ENCODE results near the gene DLL3.

Gene DLL3

GRCh38 chr19:39497996-39498797, 550 bp upstream of the DLL3 start:
- no peak overlapping the region for H3K27ac Mint-ChIP-seq
- peaks cover under 1 to 4% of the 10 kb centered on the region in 2 donors for H3K36me3 Mint-ChIP-seq
- H3K27me3 Mint-ChIP-seq, result peaks cover 26 to 42% of the 10 kb centered on the region in 2 donors
- no peaks in the 10 kb centered on the region for H3K9me3 Mint-ChIP-seq
- DNase-seq, result no peak
- peak; percentile 59 for ATAC-seq (replicated peaks)
- peaks cover 20 to 29% of the 10 kb centered on the region in 2 donors for H3K4me1 Mint-ChIP-seq
- H3K4me3 Mint-ChIP-seq, result peak overlapping the region; percentile 54 to 66

- Mint-ChIP-seq H3K27ac (no peak overlapping the region), H3K36me3 (peaks cover 3 to 6% of the 10 kb centered on the region in 2 donors), H3K9me3 (peaks cover 0 to 2% of the 10 kb centered on the region in 2 donors), H3K4me3 (peak overlapping the region; percentile 62 to 66), H3K4me1 (peaks cover 25 to 36% of the 10 kb centered on the region in 2 donors), H3K27me3 (peaks cover 44 to 59% of the 10 kb centered on the region in 2 donors)
- no peak for DNase-seq
- no peak for ATAC-seq (replicated peaks)
Measured at GRCh38 chr19:39499932-39500331, 1.2 kb downstream of the DLL3 start.

- DNase-seq (no peak), ATAC-seq (replicated peaks) (no peak)
- H3K4me3 Mint-ChIP-seq, result peak overlapping the region in 1 of 2 donors; percentile 33
- peaks cover 0 to 2% of the 10 kb centered on the region in 2 donors for H3K9me3 Mint-ChIP-seq
- peaks cover 48 to 65% of the 10 kb centered on the region in 2 donors for H3K27me3 Mint-ChIP-seq
- H3K36me3 Mint-ChIP-seq, result peaks cover 3 to 6% of the 10 kb centered on the region in 2 donors
- no peak overlapping the region for H3K27ac Mint-ChIP-seq
- H3K4me1 Mint-ChIP-seq, result peaks cover 26 to 36% of the 10 kb centered on the region in 2 donors
Measured at GRCh38 chr19:39500543-39500942, 1.8 kb downstream of the DLL3 start.

DNA sequence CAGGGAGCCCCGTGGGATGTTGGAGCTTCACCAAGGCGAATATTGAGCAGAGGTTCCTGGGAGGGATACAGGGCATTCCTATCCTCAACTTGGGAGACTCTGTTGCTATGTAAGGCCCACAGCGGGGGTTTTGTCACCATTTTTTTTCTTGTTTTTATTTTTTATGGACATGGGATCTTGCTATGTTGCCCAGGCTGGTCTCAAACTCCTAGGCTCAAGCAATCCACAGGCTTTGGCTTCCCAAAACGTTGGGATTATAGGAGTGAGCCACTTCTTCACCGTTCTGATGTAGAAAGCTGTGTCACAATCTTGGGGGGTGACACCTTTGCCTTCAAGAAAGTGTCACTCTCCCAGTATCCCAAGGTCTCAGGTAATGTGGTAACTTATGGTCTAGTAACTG, 2.6 kb downstream of the DLL3 start:
- Mint-ChIP-seq H3K4me1 (peaks cover 29 to 39% of the 10 kb centered on the region in 2 donors), H3K27ac (no peak overlapping the region), H3K9me3 (peaks cover 1 to 2% of the 10 kb centered on the region in 2 donors), H3K4me3 (no peak overlapping the region), H3K36me3 (peaks cover 5 to 6% of the 10 kb centered on the region in 2 donors), H3K27me3 (peaks cover 51 to 69% of the 10 kb centered on the region in 2 donors)
- DNase-seq, result no peak
- ATAC-seq (replicated peaks), result no peak

DNA sequence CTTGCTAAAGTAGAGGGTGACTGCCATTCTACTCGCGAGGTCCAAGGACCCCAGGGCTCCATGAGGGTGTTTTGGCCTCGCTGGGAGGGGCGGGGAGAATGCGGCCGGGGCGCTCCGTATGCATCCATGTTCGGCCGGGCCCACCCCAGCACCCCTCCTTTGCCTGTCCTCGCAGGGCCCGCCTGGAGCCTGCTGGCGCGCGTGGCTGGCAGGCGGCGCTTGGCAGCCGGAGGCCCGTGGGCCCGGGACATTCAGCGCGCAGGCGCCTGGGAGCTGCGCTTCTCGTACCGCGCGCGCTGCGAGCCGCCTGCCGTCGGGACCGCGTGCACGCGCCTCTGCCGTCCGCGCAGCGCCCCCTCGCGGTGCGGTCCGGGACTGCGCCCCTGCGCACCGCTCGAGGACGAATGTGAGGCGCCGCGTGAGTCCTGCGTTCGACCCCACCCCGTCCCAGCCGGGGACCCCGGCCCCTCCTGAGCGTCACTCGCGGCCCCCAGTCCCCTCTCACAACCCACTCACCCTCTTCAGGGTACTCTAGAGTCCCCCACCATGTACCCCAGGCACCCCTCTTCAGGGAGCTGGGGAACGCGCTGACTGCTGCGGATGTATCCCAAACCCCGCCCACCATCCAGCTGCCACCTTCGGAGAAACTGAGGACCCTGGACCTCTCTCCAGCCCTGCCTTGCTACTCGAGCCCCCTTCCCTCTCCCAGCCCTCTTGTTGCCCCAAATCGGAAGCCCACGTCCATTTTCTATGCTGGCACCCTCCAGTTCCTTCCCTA, 4.1 kb downstream of the DLL3 start:
- H3K4me1 Mint-ChIP-seq, result peaks cover 34 to 50% of the 10 kb centered on the region in 2 donors
- H3K36me3 Mint-ChIP-seq, result peaks cover 6 to 7% of the 10 kb centered on the region in 2 donors
- DNase-seq (peak; percentile 63), ATAC-seq (replicated peaks) (peak; percentile 47 to 48)
- no peak overlapping the region for H3K27ac Mint-ChIP-seq
- H3K9me3 Mint-ChIP-seq, result peaks cover 2 to 3% of the 10 kb centered on the region in 2 donors
- H3K4me3 Mint-ChIP-seq, result peak overlapping the region; percentile 23 to 65
- peaks cover 54 to 73% of the 10 kb centered on the region in 2 donors for H3K27me3 Mint-ChIP-seq

DNA sequence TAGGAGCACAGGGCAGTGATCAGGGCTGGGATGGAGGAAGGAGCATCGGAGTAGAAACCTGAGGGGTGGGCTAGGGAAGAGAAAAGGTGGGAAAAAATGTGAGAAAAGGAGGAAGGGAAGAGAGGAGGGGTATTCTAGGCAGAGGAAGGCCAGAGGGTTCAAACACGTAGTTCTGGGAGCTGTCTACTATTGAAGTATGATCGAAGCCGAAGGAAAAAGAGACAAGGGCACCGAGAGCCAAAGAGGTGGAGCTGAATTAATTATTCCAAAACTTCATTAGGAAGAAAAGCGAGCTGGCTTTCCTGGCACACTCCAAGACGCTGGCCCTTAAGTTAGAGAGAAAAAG, 7.8 kb downstream of the DLL3 start:
- Mint-ChIP-seq H3K4me1 (peaks cover 18 to 31% of the 10 kb centered on the region in 2 donors), H3K27me3 (peaks cover 42 to 63% of the 10 kb centered on the region in 2 donors), H3K9me3 (peaks cover 2 to 3% of the 10 kb centered on the region in 2 donors), H3K36me3 (peaks cover 6 to 7% of the 10 kb centered on the region in 2 donors), H3K27ac (peak overlapping the region; percentile 48), H3K4me3 (peak overlapping the region; percentile 76 to 94)
- ATAC-seq (replicated peaks), result no peak
- DNase-seq, result no peak

DNA sequence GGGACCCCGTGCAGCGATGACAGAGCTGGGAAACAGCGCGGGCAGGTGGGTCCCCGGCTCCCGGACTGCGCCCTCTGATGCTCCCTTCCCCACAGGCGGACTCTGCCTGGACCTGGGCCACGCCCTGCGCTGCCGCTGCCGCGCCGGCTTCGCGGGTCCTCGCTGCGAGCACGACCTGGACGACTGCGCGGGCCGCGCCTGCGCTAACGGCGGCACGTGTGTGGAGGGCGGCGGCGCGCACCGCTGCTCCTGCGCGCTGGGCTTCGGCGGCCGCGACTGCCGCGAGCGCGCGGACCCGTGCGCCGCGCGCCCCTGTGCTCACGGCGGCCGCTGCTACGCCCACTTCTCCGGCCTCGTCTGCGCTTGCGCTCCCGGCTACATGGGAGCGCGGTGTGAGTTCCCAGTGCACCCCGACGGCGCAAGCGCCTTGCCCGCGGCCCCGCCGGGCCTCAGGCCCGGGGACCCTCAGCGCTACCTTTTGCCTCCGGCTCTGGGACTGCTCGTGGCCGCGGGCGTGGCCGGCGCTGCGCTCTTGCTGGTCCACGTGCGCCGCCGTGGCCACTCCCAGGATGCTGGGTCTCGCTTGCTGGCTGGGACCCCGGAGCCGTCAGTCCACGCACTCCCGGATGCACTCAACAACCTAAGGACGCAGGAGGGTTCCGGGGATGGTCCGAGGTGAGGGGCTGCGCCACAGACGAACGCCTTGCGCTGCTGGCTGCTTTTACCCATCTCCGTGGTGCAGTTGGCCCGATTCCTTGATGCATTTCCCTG, 8.4 kb downstream of the DLL3 start:
- Mint-ChIP-seq H3K9me3 (peaks cover 2 to 3% of the 10 kb centered on the region in 2 donors), H3K27ac (peak overlapping the region; percentile 76), H3K4me1 (peaks cover 18 to 31% of the 10 kb centered on the region in 2 donors), H3K27me3 (peaks cover 42 to 64% of the 10 kb centered on the region in 2 donors), H3K4me3 (peak overlapping the region; percentile 86 to 94), H3K36me3 (peaks cover 6 to 7% of the 10 kb centered on the region in 2 donors)
- peak; percentile 78 to 83 for ATAC-seq (replicated peaks)
- DNase-seq, result peak; percentile 55

DNA sequence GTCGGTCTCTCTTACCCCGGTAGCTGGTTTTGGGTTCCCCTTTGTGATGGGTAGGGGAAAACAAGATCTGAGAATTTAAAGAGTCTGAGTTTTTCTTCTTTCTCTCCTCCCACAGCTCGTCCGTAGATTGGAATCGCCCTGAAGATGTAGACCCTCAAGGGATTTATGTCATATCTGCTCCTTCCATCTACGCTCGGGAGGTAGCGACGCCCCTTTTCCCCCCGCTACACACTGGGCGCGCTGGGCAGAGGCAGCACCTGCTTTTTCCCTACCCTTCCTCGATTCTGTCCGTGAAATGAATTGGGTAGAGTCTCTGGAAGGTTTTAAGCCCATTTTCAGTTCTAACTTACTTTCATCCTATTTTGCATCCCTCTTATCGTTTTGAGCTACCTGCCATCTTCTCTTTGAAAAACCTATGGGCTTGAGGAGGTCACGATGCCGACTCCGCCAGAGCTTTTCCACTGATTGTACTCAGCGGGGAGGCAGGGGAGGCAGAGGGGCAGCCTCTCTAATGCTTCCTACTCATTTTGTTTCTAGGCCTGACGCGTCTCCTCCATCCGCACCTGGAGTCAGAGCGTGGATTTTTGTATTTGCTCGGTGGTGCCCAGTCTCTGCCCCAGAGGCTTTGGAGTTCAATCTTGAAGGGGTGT, 9.1 kb downstream of the DLL3 start:
- Mint-ChIP-seq H3K27me3 (peaks cover 46 to 71% of the 10 kb centered on the region in 2 donors), H3K4me1 (peaks cover 18 to 31% of the 10 kb centered on the region in 2 donors), H3K36me3 (peaks cover 6 to 7% of the 10 kb centered on the region in 2 donors), H3K4me3 (peak overlapping the region; percentile 86 to 94), H3K9me3 (peaks cover 2 to 3% of the 10 kb centered on the region in 2 donors), H3K27ac (peak overlapping the region; percentile 76)
- DNase-seq (no peak), ATAC-seq (replicated peaks) (no peak)

DNA sequence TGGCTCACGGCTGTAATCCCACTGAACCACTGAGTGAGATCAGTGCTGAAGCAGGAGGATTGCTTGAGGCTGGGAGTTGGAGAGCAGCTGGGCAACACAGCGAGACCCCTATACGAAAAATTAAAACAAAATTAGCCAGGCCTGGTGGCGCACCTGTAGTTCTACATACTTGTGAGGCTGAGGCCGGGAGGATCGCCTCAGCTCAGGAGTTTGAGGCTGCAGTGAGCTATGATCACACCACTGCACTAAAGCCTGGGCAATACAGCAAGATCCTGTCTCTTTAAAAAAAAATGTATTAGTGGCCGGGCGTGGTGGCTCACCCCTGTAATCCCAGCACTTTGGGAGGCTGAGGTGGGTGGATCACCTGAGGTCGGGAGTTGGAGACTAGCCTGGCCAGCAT, 9.9 kb downstream of the DLL3 start:
- Mint-ChIP-seq H3K9me3 (peaks cover 0 to 3% of the 10 kb centered on the region in 2 donors), H3K4me1 (peaks cover 13 to 24% of the 10 kb centered on the region in 2 donors), H3K27ac (no peak overlapping the region), H3K36me3 (peaks cover under 1 to 3% of the 10 kb centered on the region in 2 donors), H3K4me3 (no peak overlapping the region), H3K27me3 (peaks cover 48 to 71% of the 10 kb centered on the region in 2 donors)
- no peak for DNase-seq
- ATAC-seq (replicated peaks), result no peak

DNA sequence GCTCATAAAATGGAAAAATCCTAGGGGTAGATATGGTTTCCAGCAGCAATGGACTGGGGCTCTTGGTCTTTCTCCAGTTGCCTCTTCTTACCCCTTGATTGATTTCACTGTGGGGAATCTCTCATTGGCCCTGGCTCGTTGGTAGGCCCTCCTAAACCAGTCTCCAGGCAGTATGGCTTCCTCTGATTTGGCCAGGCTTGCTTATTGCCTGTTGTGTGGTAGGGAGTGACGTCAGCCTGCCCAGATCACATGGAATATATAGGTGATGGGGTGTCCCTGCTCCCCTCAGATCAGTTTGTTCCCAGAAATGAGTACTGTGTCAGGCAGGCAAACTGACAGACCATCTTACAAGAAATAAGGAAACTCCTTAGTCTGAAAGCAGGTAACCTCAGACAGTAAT, 10.5 kb downstream of the DLL3 start:
- ATAC-seq (replicated peaks), result no peak
- peaks cover 47 to 71% of the 10 kb centered on the region in 2 donors for H3K27me3 Mint-ChIP-seq
- H3K4me1 Mint-ChIP-seq, result peaks cover 12 to 21% of the 10 kb centered on the region in 2 donors
- no peak for DNase-seq
- H3K4me3 Mint-ChIP-seq, result no peak overlapping the region
- H3K9me3 Mint-ChIP-seq, result peaks cover 0 to 3% of the 10 kb centered on the region in 2 donors
- no peak overlapping the region for H3K27ac Mint-ChIP-seq
- H3K36me3 Mint-ChIP-seq, result peaks cover 0 to 3% of the 10 kb centered on the region in 2 donors

GRCh38 chr19:39512988-39513387, 14.2 kb downstream of the DLL3 start:
- no peak for ATAC-seq (replicated peaks)
- no peak for DNase-seq
- H3K4me3 Mint-ChIP-seq, result no peak overlapping the region
- H3K9me3 Mint-ChIP-seq, result no peaks in the 10 kb centered on the region
- no peak overlapping the region for H3K27ac Mint-ChIP-seq
- peaks cover 12 to 24% of the 10 kb centered on the region in 2 donors for H3K4me1 Mint-ChIP-seq
- peaks cover 51 to 73% of the 10 kb centered on the region in 2 donors for H3K27me3 Mint-ChIP-seq
- H3K36me3 Mint-ChIP-seq, result no peaks in the 10 kb centered on the region

- Mint-ChIP-seq H3K4me1 (peaks cover 11 to 22% of the 10 kb centered on the region in 2 donors), H3K36me3 (no peaks in the 10 kb centered on the region), H3K27me3 (peaks cover 48 to 69% of the 10 kb centered on the region in 2 donors), H3K27ac (peak within 1 kb of the TSS; percentile 47), H3K4me3 (peak within 1 kb of the TSS; percentile 83 to 85), H3K9me3 (no peaks in the 10 kb centered on the region)
- DNase-seq (no peak), ATAC-seq (replicated peaks) (peak; percentile 42 to 53)
Measured at GRCh38 chr19:39514840-39515550, 16.2 kb downstream of the DLL3 start, which contains the start of gene SELENOV. Gene SELENOV (plus strand): TSS chr19:39515139. CDS start chr19:39515213, 74 bp downstream.

Data from stimulated activated naive B cell treated with anti-CD40 and anti-IgM and Interleukin-4, amounts not matched to agents 10 μg/mL and 1 μg/mL and 100 μg/mL, for 72 hours (primary cell).